GM21515 (cell line): ENCODE measurements around the gene INPP5A.

ENCODE experiments used
- ATAC-seq: cut with Tn5 transposase; IDR thresholded peaks from one replicate; pipeline ENCODE4 v1.9.1; 2021; ENCODE audit not compliant: unreplicated experiment

The INPP5A gene

DNA sequence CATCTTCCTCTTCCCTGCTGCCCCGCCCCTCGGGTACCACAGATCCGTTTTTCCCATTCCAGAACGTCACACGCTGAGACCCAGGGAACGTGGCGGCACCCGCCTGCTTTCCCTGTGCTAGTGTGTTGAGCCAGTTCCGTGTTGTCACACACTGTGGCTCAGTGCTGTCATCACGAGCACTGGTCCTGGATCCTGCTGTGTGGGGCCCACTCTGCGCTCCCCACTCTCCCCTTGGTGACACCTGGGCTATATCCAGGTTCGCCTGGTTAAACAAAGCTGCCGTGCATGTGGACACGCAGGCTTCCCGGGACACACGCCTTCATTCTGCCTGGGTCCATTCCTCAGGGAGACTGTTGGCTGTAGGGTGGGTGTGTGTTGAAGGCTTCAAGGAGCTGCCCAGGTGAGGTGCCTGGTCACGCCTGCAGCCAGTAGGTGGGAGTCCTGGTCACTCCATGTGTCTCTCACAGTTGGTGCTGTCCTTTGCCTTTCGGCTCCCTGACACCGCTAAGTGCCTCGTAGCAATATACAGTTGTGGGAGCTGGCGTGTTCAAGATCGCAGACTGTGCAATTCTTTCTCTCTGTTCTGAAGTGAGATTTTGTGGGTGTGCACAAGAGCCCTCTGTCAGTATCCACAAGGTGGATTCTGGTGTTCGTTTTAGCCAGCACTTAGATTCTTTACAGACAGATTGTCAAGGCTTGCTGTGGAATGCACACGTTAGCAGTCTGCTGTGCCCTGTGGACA is 88.6 kb downstream of the INPP5A start:
- ATAC-seq: no peak

DNA sequence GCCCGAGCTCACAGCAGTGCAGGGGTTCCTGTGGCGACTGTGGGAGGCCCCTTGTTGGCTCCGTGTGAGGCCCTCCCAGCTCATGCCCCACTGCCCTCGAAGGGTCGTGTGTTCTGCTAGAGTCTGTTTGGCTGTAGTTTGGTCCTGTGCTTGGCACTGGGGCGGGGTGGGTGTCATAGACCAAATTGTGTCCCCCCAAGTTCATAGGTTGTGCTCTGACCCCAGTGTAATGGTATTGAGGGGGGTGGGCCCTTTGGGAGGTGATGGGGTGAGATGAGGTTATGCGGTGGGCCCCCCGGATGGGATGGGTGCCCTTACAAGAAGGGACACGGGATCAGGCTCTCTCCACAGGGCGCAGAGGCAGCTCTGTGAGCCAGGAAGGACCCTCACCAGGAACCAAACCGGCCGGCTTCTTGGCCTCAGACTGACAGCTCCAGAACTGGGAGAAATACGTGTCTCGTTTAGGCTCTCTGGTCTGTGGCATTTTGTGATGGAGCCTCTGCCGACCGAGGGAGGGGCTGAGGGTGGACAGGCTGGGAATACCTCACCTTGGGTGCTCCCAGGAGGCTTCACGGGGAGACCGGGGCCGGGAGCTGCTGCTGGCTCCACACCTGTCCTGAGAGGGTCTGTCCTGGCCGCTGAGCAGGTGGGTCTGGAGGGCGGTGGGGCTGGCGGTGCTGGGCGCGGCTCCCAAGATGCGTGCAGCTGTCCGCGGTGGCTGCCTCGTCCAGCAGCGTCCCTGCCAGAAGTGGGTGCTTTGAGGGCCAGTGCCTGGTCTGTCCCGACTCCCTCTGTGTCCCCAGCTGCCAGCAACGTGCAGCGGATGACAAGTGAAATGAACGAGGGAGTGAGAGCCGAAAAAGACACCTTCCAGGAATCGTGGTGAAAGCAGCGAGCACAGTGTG is 89.4 kb downstream of the INPP5A start:
- no peak for ATAC-seq

DNA sequence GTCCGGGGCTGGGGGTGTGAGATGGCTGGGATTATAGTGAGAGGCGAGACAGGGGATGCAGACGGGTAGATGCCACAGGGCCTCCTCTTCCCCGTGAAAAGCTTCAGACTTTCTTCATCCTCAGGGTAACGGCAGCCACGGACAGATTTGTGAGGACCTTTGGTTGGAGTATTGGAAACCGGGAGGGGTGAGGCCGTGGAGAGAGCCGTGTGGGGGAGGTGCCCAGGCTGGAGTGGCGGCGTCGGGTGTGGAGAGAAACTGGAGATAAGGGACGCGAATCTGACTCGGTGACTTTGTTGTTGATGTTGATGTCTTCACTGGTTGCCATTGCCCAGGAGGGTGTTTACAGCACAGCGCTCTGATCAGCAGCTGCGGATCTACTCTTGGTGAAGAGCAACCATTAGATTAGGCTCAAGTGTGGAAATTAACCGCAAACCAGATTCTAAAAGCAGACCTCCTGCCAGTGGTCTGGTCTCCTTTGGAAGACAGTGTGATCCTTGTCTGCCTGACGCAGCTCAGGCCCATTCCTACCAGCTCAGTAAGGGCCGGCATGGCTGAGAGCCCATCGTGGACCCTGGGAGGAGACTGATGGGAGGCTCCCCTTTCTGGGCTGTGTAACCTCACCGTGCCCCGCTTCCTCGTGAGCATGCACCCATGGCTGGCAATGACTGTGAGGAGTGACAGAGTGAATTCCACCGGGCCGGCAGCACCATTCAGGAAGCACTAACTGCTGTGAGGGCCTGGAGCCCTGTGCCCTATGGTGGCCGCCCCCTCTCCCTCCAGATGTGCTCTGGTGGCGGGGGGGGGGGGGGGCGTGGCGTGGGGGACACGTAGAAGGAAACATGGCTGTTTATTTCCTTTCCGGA is 90.3 kb downstream of the INPP5A start:
- no peak for ATAC-seq

DNA sequence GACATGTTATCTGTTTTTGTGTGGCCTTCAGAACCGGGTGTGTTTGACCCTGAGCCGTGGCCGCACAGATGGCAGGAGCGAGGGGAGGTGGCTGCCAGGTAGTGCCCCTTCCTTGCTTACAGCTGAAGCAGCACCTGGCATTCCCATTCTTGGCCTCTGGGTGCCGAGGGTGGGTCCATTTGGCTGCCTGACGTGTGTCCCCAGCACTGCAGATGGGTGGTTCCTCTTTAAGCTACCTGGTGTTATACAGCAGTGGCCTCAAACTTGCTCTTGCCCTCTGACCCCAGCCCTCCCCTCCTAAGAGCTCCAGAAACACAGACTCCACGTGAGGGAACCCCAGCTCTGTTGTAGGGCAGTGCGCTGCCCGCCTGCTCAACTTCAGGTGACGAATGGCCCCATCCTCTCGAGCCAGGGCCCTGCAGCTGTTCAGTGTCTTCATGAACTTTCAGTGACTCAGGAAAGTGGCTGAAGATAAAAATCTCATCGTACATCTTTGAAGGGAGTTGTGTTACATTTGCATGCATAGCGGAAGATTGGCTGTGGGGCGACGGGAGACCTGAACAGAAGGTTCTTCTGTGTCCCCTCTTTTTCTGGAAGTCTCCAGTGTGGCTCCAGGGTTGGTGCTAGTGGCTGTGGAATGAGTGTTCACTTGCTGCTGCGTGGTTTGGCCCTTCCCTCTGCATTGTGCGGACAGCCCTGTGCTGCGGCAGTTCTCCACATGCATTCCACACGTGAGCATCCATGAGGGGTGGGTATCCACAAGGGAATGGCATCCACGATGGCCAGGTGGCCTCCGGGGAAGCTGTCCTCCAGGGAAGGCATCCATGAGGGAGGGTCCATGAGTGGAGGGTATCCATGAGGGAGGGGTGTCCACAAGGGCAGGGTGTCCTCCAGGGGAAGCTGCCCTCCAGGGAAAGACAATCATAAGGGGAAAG is 91.6 kb downstream of the INPP5A start:
- no peak for ATAC-seq

DNA sequence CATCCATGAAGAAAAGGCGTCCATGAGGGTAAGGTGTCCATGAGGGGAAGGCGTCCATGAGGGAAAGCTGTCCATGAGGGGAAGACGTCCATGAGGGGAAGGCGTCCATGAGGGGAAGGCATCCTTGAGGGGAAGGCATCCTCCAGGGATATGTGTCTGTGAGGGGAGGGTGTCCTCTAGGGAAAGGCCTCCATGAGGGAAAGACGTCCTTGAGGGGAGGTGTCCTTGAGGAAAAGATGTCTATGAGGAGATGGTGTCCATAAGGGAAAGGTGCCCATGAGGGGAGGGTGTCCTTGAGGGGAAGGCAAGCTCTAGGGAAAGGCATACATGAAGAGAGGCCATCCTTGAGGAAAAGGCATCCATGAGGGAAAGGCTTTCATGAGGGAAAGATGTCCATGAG is 92.6 kb downstream of the INPP5A start:
- no peak for ATAC-seq

DNA sequence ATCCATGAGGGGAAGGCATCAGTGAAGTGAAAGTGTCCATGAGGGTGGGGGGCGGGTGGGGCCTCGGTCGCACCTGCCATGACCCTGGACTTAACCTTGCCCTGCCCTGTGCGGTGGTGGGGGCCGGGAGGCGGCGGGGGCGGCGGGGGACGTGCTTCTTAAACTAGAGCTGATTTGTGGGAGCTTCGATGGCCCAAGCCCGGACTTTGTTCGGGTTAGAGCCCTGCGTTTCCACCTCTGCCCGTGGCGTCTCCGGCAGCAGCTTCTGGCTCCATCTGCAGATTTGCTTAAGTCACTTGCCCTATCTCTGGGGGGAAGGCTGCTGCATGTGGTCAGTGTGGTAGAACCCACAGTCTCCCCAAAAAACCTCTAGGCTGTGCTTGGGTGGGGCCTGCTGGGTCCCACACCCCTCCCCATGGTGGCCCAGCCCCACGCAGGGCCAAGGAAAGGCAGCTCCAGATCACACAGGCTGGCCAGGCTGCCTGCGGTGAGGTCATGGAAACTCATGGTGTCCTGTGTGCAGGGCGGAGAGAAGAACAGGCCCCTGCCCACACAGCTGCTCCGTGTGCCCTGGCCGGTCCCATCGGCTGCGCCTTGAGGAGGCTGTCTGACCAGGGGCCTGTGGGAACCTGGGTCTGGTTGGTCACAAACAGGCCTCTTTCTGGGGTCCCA is 93.2 kb downstream of the INPP5A start:
- ATAC-seq: no peak

DNA sequence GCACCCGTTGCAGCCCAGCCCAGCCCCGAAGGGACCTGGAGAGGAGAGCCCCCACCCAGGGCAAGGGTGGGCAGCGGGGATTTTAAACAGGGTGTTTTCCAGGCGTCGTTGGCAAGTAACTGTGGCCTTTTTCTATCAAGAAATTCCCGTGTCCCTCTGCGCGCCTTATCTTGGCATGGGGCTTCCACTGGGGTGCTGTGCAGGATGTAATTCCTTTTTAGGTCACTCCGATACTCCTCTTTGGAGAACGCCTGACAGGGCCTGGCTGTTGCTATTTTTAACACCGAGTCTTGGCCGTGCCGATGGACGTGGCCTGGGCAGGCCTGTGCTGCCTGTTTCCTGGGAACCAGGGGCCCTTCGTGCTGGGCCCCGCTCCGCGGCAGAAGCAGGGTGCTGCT is 93.8 kb downstream of the INPP5A start:
- no peak for ATAC-seq

DNA sequence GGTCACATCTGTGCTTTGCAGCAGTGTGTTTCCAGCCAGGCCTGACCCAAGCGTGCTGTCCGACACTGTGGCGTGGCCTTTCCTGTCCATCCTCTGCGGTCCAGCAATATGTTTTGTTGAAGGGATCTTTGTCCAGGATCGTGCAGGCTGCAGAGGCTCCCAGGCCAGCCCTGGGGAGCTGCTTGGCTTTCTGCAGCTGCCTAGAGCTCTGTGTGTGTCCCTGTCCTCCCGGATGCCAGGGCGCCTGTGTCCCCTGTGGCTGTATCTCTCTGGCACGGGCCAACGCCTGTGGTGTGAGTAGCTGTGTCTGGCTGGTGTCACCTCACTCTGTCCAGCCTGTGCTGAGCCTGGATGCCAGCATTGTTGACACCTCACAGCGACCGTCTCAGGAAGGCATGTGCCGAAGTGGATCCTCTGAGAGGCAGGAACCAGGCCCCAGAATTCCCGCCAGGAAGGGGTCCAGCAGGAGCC is 94.5 kb downstream of the INPP5A start:
- ATAC-seq: no peak

DNA sequence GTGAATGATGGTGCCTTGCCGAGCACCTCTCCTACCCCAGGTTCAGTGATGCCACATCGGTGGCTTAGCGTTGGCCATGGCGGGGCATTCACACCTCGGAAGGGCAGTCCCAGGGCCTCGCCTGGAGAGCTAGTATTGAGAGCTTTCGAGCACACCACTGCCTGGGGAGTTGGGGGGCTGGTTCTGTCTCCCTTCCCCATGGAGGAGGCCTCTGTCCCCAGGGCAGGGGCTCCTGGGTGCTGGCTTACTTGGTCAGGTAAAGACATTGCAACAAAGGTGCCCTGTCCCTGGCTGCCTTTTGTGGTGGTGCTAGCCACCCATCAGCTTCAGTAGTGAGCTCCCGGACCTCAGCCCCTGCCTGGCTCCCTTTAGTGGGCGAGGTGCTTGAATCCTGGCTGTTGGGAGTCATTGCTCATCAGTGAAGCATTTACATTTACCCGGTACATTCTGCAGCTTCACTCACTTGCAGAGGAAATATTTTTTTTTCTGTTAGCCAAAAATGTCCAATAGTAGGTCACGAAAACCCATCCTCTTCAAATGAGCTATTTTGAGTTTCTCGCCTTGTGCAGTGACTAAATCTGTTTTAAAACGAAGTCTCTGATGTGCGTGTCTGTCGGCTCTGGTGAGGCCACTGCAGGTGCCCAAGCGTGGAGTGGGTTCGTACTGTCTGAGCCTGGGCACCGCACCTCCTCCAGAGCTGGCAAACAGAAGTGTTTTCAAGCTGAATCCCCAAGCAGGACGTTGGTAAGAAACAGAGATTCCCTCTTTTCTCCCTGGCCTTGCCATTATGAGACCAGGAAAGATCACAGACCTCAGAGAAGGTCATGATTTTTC is 95.5 kb downstream of the INPP5A start:
- ATAC-seq: no peak

DNA sequence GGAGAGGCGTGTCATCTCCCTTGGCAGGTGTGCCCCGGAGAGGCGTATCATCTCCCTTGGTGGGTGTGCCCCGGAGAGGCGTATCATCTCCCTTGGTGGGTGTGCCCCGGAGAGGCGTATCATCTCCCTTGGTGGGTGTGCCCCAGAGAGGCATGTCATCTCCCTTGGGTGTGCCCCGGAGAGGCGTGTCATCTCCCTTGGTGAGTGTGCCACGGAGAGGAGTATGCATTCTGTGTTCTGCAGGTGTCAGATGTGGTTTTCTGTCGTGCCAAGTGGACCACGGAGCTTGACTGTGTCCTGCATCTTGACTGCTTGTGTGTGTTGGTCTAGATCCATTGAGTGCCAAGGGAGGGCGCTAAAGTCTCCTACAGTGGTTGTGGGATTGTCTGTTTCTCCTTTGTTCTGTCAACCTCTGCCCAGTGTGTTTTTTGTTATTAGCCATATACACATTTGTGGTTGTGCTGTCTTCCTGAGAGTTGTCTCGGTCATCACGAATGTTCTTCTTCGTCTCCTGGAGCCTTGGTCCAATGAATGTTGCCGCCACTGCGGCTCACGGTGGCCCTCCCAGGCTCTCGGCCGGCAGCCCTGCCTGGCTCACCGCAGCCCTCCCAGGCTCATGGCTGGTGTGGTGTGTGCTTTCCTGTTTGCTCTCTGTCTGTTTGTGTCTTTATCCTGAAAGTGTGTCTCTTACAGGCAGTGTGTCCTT is 96.8 kb downstream of the INPP5A start:
- ATAC-seq: no peak

DNA sequence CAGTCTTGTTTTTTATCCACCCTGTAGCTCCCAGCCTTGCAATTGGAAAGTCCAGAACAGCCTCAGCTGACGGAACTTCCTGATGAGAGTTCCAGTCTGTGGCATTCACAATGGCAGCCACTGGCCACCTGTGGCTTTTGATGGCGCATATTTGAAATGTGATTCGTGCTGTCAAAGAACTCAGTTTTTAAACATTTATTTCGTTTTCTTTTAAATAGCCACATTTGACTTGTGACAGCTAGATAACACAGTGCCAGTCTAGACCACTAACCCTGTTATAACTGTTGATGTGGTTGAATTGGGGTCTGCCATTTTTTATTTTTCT is 97.3 kb downstream of the INPP5A start:
- no peak for ATAC-seq

DNA sequence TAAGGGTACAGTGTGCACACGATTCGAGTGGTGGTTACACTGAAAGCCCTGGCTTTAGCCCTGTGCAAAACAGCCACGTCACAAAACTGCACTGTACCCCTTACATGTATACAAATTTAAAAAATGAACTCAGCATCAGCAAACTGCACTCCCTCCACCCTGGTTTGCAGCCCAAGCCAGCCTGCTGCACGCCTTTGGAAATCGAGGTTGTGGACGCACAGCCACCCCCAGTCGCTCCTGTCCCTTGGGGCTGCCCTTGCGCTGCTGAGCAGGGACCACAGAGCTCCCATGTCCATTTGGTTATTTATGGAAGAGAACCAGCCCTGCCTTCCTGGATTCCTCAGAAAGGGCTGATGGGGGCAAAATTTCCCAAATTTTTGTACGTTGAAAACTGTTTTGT is 98.8 kb downstream of the INPP5A start:
- no peak for ATAC-seq

DNA sequence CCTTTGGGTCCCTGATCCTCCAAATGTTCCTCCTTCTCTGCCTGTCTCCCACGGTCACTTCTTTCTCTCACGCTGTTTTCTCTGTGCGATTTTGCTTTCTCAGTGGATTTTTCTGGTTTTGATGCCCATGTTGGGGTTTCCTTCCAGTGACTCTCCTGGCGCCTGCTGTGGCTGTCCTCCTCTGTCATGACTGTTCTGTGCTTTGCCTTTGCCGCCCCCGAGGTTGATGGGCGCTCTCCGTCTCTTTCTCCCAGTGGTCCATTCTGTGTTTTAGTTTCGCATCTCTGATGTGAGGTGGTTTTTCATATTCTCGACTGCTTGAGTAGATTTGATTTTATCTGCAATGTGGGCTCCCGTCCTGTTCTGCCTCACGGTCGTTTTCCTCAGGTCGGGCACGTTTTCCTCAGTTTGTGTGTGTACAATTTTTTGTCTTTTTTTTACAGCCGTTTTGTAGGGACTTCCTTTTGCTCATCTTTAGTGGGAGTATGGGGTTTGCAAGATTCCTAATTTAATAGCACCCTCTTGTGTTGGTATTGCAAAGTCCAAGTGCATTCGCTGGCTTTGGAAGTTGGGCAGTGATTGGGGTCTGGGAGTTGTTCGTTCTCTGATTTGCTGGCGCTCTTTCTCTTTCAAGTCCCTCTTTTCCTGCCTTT is 100.0 kb downstream of the INPP5A start:
- no peak for ATAC-seq

DNA sequence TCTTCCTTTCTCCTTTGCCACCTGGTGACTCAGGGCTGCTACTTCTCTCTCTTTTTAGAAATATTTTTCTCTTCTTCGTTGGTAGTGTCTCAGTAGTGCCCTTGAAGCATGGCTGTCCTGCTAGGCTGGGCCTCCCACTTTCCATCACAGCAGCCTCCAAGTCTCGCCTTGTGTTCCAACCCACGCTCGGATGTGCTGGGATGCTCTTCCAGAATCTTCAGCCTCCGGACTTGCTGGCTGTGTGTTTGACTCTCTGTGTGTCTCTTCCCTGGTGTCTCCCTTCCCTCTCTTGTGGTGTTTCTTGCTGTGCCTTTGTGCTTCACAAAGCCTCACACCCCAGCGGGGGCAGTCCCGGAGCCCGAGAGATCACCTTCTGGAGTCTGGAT is 100.5 kb downstream of the INPP5A start:
- ATAC-seq: no peak

DNA sequence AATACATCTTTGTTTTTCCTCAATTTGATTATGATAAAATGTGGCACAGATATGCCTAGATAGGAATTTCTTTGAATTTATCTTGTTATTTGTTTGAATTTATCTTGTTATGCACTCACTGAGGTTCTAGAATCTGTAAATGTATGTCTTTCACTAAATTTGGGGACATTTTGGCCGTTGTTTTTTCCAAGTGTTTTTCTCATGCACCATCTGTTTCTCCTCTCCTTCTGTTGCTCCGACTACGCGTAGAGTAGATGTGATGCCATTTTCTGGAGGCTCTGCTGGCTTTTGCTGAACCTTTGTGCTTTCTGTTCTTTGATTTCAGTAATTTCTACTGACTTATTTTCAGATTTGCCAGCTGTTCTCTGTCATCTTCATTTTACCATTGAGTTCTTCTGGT is 101.9 kb downstream of the INPP5A start:
- ATAC-seq: no peak

DNA sequence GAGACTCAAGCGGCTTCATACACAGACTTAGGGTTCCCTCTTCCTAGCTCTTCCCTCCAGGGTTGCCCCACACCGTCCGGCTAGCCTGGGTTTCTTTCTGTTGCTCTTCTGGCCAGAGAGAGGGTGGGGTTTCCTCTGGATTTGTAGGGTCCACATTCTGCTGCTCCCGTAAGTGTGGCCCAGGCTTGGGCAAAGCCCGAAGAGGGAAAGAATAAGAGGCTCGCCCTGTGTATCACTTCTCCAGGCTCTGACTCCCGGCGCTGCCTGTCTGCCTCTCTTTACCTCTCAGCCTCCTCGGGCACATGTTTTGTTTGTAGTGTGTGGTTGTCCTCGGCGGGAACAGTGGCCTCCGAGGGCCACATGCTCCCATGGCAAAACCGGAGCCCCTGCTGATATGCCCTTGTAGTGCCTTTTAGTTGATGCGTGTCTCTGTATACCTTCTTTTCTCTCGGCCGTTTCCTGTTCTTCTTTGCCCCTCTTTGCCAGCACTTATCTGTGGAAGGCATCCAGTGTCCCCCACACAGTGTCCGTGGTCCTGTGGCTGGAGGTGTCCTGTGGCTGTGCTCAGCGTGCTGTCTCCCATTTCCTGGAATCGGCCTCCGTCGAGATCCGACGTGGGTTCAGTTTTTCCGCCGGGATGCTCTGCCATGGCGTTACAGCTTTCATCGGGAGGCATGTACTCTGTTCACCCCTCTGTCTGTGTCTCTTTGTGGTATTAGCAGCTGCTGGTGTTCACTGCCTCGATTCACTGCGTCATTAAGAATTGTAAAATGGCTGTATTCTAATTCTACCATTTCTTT is 102.9 kb downstream of the INPP5A start:
- ATAC-seq: no peak

DNA sequence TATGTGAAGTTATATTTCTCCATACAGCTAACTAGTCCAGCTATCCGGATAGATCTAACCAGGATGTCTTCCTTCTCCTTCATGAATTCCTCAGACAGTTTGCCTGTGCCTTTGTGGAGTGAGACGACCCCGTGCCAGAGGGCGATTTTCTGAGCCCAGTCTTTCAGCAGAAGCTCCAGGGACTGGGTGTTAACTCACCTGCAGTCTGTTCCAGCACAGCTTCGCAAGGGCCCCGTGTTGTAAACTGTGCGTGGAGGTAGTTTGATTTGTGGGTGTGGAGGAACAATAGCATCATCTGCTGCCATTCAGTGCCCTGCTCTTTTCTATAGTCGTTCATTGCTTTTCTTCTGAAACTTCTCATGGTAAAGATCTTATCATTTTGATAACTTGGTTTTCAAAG is 103.8 kb downstream of the INPP5A start:
- no peak for ATAC-seq
